Fibroblast of pulmonary artery (primary cell): ENCODE data around the gene PHACTR3.

Source experiments
- DNase-seq: peaks from one replicate; pipeline ENCODE4 v3.0.0-alpha.2; 2010; ENCODE audit warnings: low read depth
- H3K4me3 ChIP-seq: replicated peaks from 2 replicates; pipeline ENCODE4 v1.5.1; 2011; ENCODE audit warnings: low read depth, mild to moderate bottlenecking, control low read depth, low read length, moderate library complexity
- TF ChIP-seq, protein P1 (sequence below): IDR thresholded peaks from 2 replicates; pipeline ENCODE4 v1.5.1; 2011; ENCODE audit warnings: mild to moderate bottlenecking, control low read depth, low read length, inconsistent platforms; ENCODE audit errors: missing control alignments

PHACTR3 gene

DNA sequence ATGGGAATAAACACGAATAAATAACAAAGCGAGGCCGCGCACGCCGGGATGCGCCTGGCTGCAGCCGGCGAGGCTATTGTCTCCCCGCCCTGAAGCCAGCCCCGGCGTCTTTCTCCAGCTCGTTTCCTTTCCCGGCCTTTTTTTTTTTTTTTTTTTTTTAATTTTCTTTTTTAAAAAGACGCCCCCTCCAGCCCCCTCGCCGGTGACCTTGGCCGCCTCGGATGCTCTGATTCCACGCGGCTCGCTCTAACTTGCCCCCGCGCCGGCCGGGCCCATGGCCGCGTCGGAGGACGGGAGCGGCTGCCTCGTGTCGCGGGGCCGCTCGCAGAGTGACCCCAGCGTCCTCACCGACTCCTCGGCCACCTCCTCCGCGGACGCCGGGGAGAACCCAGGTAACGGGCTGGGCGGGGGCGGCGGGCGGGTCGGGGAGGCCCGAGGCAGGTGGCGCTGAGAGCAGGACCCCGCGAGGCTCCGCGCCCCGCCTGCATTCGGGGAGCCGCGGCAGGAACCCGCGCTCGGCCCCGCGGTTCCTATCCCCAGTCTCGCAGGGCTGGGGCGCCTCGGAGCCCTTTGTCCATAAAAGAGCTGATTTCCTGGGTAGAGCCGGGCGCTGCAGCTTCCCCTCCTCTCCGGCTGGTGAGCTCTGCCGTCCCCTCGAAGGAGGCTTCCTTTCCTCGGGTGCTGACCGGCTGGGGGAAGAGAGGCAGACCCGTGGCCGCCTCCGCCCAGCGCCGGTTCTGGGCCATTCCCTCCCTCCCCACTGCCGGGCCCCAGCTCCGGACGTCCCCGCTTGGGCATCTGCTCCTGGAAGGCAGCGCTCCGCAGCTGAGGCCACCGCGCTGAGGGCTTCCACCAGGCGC lies 631 bp downstream of the PHACTR3 start:
- no peak for DNase-seq
- H3K4me3 ChIP-seq, result no peak overlapping the region
- TF ChIP-seq, protein P1, sequence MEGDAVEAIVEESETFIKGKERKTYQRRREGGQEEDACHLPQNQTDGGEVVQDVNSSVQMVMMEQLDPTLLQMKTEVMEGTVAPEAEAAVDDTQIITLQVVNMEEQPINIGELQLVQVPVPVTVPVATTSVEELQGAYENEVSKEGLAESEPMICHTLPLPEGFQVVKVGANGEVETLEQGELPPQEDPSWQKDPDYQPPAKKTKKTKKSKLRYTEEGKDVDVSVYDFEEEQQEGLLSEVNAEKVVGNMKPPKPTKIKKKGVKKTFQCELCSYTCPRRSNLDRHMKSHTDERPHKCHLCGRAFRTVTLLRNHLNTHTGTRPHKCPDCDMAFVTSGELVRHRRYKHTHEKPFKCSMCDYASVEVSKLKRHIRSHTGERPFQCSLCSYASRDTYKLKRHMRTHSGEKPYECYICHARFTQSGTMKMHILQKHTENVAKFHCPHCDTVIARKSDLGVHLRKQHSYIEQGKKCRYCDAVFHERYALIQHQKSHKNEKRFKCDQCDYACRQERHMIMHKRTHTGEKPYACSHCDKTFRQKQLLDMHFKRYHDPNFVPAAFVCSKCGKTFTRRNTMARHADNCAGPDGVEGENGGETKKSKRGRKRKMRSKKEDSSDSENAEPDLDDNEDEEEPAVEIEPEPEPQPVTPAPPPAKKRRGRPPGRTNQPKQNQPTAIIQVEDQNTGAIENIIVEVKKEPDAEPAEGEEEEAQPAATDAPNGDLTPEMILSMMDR, result no peak

DNA sequence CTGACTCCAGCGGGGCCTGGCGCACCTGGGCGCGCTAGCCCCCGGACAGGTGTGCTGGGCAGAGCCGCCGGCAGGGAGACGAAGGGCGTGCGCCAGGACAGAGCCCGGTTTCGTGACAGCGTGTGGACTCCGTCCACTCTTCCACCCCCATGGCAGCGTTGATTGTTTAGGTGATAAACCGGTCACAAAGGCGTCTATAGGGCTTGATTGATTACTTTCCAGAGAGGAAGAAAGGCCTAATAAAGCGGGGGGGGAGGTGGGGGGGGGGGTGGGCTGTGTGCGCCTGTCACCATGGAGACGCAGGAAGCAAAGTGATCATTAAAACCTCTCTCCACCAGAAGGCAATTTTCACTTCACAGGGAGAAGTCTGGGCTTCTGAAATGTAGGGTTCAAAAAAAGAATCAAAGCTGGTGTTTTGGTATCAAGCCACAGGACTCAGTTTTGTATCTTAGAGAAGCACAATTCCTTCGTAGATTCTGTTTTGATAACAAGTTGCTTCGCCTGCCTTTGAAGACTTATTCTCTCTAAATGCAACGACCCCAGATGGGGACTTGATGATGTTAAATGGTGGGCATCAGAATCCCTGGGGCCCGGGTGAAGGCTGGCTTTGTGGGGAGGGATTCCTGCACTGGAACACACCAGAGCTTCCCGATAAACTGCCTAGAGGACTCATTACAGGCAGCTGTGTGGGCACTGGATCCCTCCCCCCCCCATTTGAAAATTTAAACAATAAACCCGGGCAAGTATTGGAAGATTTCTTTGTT lies 1.4 kb downstream of the PHACTR3 start:
- TF ChIP-seq, protein P1, result no peak
- DNase-seq, result no peak
- no peak overlapping the region for H3K4me3 ChIP-seq

DNA sequence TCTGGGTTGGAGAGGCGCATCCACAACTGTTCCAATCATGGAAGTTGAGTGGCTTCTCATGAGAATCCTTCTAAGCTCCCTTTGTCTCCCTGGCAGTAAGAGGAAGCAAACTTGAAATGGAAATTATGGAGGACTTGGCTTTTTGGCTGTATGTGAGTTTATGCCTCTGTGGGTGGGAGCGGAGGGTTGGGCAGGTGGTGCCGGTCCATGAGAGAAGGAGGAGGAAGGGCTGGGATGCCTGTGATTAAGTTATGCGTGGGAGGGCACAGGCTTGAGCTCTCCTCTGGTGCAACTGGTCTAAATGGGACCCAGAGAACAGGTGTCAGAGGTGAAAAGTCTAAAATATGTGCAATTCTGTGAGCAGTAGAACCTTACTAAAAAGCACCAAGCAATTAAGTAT lies 2.2 kb downstream of the PHACTR3 start:
- DNase-seq, result no peak
- TF ChIP-seq, protein P1, result no peak
- H3K4me3 ChIP-seq, result no peak overlapping the region

DNA sequence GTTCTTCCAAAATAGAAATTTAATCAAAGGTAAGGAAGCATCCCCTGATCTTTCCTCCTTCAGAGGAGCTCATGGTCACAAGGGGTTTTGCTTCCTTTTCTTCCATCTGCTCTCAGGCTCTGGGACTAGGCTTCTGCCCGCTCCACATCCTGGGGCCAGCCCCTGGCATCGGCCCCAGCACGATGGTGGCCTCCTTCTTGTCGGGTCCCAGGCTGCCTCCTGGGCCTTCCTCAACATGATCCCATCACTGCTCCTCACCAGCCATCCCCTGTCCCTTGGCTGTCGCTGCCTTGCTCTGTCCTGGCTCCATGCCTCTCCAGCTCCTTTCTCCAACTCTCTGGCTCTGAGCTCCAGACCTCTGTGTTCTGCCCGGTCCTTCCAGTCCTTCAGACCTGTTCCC lies 4.1 kb downstream of the PHACTR3 start:
- TF ChIP-seq, protein P1, result no peak
- H3K4me3 ChIP-seq, result no peak overlapping the region
- no peak for DNase-seq

DNA sequence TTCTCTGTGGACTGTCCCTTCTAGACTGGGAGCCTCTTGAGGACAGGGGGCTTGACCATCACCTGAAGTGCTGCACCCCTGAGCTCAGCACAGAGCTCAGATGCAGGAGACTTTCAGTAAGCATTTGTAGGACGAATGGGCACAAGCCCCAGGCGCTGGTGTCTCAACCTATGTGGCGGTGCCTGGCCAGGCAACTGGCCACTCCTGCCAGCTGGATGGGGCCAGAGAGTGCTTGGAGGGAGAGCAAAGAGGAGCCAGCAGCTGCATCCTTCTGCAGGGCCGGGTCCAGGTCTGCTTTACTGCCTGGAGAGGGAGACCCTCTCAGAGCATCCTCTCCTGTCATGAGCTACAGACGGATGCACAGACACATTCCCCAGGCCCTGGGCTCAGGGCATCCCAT lies 4.5 kb downstream of the PHACTR3 start:
- TF ChIP-seq, protein P1, result no peak
- H3K4me3 ChIP-seq, result no peak overlapping the region
- no peak for DNase-seq

DNA sequence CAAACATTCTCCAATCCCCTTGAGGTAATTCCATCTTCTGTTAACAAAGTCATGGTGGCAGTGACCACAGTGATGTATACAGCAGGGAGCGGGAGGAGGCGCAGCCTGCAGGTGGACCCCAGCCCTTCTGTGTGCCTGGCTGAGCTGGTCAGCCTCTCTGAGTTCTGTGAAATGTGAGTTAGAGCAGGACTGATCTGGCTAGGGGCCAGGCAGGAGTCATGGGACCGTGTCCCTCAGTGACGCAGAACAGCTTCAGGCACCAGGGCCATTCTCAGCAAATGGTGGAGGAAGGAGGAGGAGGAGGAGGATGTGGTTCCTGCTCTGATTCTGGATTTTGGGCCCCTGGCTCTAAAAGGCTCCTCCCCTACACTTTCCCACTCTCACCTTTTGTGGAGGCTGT lies 6.9 kb downstream of the PHACTR3 start:
- TF ChIP-seq, protein P1, result no peak
- H3K4me3 ChIP-seq, result no peak overlapping the region
- no peak for DNase-seq
